Lung (tissue), 12 donors: ENCODE data around the gene UBL3. TPM values are rescaled to one million over a fixed set of nuclear protein-coding genes. Genes with fewer than 3 reads are reported as not detected.

Experiments
- ATAC-seq: fragments of 200-7000 bp; cut with Tn5 transposase; one replicate; pipeline ENCODE4 v1.9.1; 2020; ENCODE audit warnings: moderate number of reproducible peaks; ENCODE audit not compliant: insufficient read depth, low FRiP score
- DNase-seq, 3 donors: peaks; one replicate each; pipeline ENCODE4 v3.0.0-alpha.2; 2013 to 2017
- H3K27ac ChIP-seq, 2 donors: one replicate each; pipeline ENCODE4 v1.5.1; 2013; ENCODE audit warnings: mild to moderate bottlenecking in 2 of 2, moderate library complexity in 2 of 2, control low read depth in 1 of 2, inconsistent platforms in 1 of 2, low read depth in 1 of 2, low read length in 1 of 2
- H3K27me3 ChIP-seq, 3 donors: one replicate each; pipeline ENCODE4 v1.5.1; 2013; ENCODE audit warnings: low read length in 2 of 3; ENCODE audit not compliant: control insufficient read depth in 3 of 3, insufficient read depth in 3 of 3
- H3K36me3 ChIP-seq, 4 donors: one replicate each; pipeline ENCODE4 v1.5.1; 2013; ENCODE audit warnings: low read length in 4 of 4, mild to moderate bottlenecking in 1 of 4, moderate library complexity in 1 of 4; ENCODE audit not compliant: control insufficient read depth in 4 of 4, insufficient read depth in 4 of 4
- H3K4me1 ChIP-seq, 5 donors: one replicate each; pipeline ENCODE4 v1.5.1; 2013; ENCODE audit warnings: low read length in 5 of 5, mild to moderate bottlenecking in 2 of 5, moderate library complexity in 1 of 5; ENCODE audit not compliant: control insufficient read depth in 5 of 5, insufficient read depth in 5 of 5
- H3K4me3 ChIP-seq: one replicate; pipeline ENCODE4 v1.5.1; 2013; ENCODE audit warnings: mild to moderate bottlenecking, control low read depth, moderate library complexity
- H3K9ac ChIP-seq, 2 donors: one replicate each; pipeline ENCODE4 v1.5.1; 2013; ENCODE audit warnings: low read length in 2 of 2, control low read depth in 1 of 2; ENCODE audit not compliant: insufficient read depth in 1 of 2
- H3K9me3 ChIP-seq, 4 donors: one replicate each; pipeline ENCODE4 v1.5.1; 2013; ENCODE audit warnings: low read length in 3 of 4, mild to moderate bottlenecking in 1 of 4, moderate library complexity in 1 of 4; ENCODE audit not compliant: control insufficient read depth in 4 of 4, insufficient read depth in 3 of 4
- CTCF ChIP-seq: IDR thresholded peaks from 2 replicates; pipeline ENCODE4 v1.5.1; 2012; ENCODE audit warnings: mild to moderate bottlenecking; ENCODE audit errors: control extremely low read depth, extremely low read depth
- WGBS, 2 donors: extraction: QIAGEN DNeasy Blood & Tissue Kit; methylation state at CpG; one replicate each; pipeline ENCODE4 v1.1.7; 2013; 5-methylcytosine and 5-hydroxymethylcytosine counted together
- polyA plus RNA-seq, 2 donors: library from polyadenylated mRNA; stranded (reverse); fragments of 200-250 nt; gene quantifications; one replicate each; pipeline ENCODE4 v1.2.1, GENCODE V29; 2013
- total RNA-seq, 2 donors: library from RNA; depleted of rRNA in 1 of 2; stranded (reverse); fragments of >200 nt in 1 of 2; gene quantifications; one replicate each; pipeline ENCODE4 v1.2.1, GENCODE V29; 2014 to 2021
- donor health status: control.
- donor health status: control.
- donor health status: Bipolar disorder and iron deficiency.
- donor health status: healthy.
- donor health status: DM: yes; HTN: yes; CAD: no.

Gene UBL3
- total and polyA plus RNA-seq, 4 donors: 19.6 to 58.2 (median 33.7) TPM

- no peak for TF ChIP-seq CTCF
- ATAC-seq (no peak), DNase-seq (no peak)
- Histone ChIP-seq H3K9me3 (no peaks in the 10 kb centered on the region), H3K4me1 (no peaks in the 10 kb centered on the region), H3K27me3 (no peaks in the 10 kb centered on the region), H3K9ac (no peak overlapping the region), H3K27ac (no peak overlapping the region), H3K36me3 (no peaks in the 10 kb centered on the region), H3K4me3 (no peak overlapping the region)
- 83 to 87% methylated on average over 10 of the region's 10 CpGs for WGBS, 2 donors
Observed at GRCh38 chr13:29892151-29892550, 41.7 kb upstream of the UBL3 start.

- Histone ChIP-seq H3K9me3 (no peaks in the 10 kb centered on the region), H3K4me3 (no peak overlapping the region), H3K27me3 (no peaks in the 10 kb centered on the region), H3K4me1 (no peaks in the 10 kb centered on the region), H3K9ac (no peak overlapping the region), H3K36me3 (no peaks in the 10 kb centered on the region), H3K27ac (no peak overlapping the region)
- no peak for TF ChIP-seq CTCF
- WGBS, 2 donors: 96% methylated on average over 3 of the region's 3 CpGs
- DNase-seq (no peak), ATAC-seq (no peak)
Observed at GRCh38 chr13:29889111-29889510, 38.7 kb upstream of the UBL3 start.

- H3K9ac ChIP-seq: no peak overlapping the region
- no peaks in the 10 kb centered on the region for H3K9me3 ChIP-seq
- peaks cover 0 to 3% (median 0%) of the 10 kb centered on the region in 5 donors for H3K4me1 ChIP-seq
- no peak overlapping the region for H3K4me3 ChIP-seq
- ATAC-seq (no peak), DNase-seq (peak in 2 of 3 donors; percentile 24 to 54)
- H3K27me3 ChIP-seq: no peaks in the 10 kb centered on the region
- no peaks in the 10 kb centered on the region for H3K36me3 ChIP-seq
- 54 to 69% methylated on average over 4 of the region's 4 CpGs for WGBS, 2 donors
- no peak for TF ChIP-seq CTCF
- no peak overlapping the region for H3K27ac ChIP-seq
Observed at GRCh38 chr13:29888306-29888705, 37.9 kb upstream of the UBL3 start.

- no peak for TF ChIP-seq CTCF
- Histone ChIP-seq H3K9me3 (no peaks in the 10 kb centered on the region), H3K27me3 (no peaks in the 10 kb centered on the region), H3K27ac (no peak overlapping the region), H3K4me1 (peaks cover 0 to 3% (median 0%) of the 10 kb centered on the region in 5 donors), H3K9ac (no peak overlapping the region), H3K36me3 (no peaks in the 10 kb centered on the region), H3K4me3 (no peak overlapping the region)
- 77 to 87% methylated on average over 5 of the region's 5 CpGs for WGBS, 2 donors
- ATAC-seq (no peak), DNase-seq (no peak)
Observed at GRCh38 chr13:29887686-29888085, 37.3 kb upstream of the UBL3 start.
